Fibroblast of lung (primary cell): ENCODE data around the gene RARG.
A peak's percentile ranks its signal among the peaks of the same experiment; 100 is the strongest.

Experiments used
- CTCF ChIP-seq, 2 donors: IDR thresholded peaks in 1 of 2; conservative IDR thresholded peaks in 1 of 2; 1 replicate in 1 of 2; 2 replicates in 1 of 2; pipeline ENCODE4 v1.5.1; 2011 to 2012; ENCODE audit warnings: low read length in 2 of 2, control low read depth in 1 of 2, inconsistent platforms in 1 of 2, low read depth in 1 of 2, mild to moderate bottlenecking in 1 of 2
- EZH2 ChIP-seq: IDR thresholded peaks from 2 replicates; pipeline ENCODE4 v1.5.1; 2012; ENCODE audit warnings: low read length, control low read depth, mild to moderate bottlenecking; ENCODE audit errors: missing control alignments

- peak; percentile 4 to 11 for TF ChIP-seq CTCF (conservative IDR thresholded peaks at IDR 0.05 in 1 of 2, IDR thresholded peaks at IDR 0.05 in 1 of 2; ENCODE audit: low read depth in 1 of 2, low read length in 2 of 2)
- no peak for TF ChIP-seq EZH2
Measured at GRCh38 chr12:53221203-53222080, 10.6 kb downstream of the RARG start.
